Endothelial cell of umbilical vein (primary cell): Measurements from ENCODE around the gene PIGQ. TPM values are rescaled to one million over a fixed set of nuclear protein-coding genes. Genes with fewer than 3 reads are reported as not detected.

Experiments
- BruUV-seq: library from RNA; stranded (reverse); fragments of 400-500 nt; replicated peaks from 2 replicates; lab custom pipeline; 2021; lab: Mats Ljungman, UMichigan
- CTCF ChIA-PET: fragments of 300-600, 350-600 bp; sonication (Branson Sonifier 250); formaldehyde crosslinking; loops from one replicate; lab custom pipeline; 2021; ENCODE audit warnings: antibody characterized with exemption, inconsistent platforms; lab: Charles Lee
- POLR2A ChIA-PET: fragments of 300-600, 350-600 bp; sonication (Branson Sonifier 250); formaldehyde crosslinking; loops from one replicate; lab custom pipeline; 2021; ENCODE audit warnings: antibody characterized with exemption, inconsistent platforms; lab: Charles Lee
- DNase-seq: peaks from one replicate; pipeline ENCODE4 v3.0.0-alpha.2; 2011; ENCODE audit warnings: low read depth, low spot score
- FAIRE-seq: peaks from 2 replicates; lab custom pipeline; 2011; peaks lifted over from hg19 to GRCh38; lab: Jason Lieb, UNC
- H2AFZ ChIP-seq: 2 replicates; pipeline ENCODE4 v1.6.0; 2012; ENCODE audit warnings: low read depth, low read length, control low read depth, inconsistent platforms
- H3K27ac ChIP-seq: 2 replicates; pipeline ENCODE4 v1.5.1; 2011; ENCODE audit warnings: low read depth, mild to moderate bottlenecking, control low read depth, low read length, moderate library complexity; ENCODE audit not compliant: insufficient read depth
- H3K27me3 ChIP-seq, 2 experiments: 2 replicates each; pipeline versions ENCODE4 v1.6.0 to v1.6.1; 2011; ENCODE audit warnings: low read length in 2 of 2, mixed read lengths in 1 of 2; ENCODE audit not compliant: control insufficient read depth in 2 of 2, insufficient read depth in 2 of 2
- H3K36me3 ChIP-seq, 2 experiments: 2 replicates in 1 of 2; 3 replicates in 1 of 2; pipeline ENCODE4 v1.5.1; 2011; ENCODE audit warnings: low read length in 2 of 2, mild to moderate bottlenecking in 1 of 2, moderate library complexity in 1 of 2; ENCODE audit not compliant: control insufficient read depth in 2 of 2, insufficient read depth in 2 of 2; ENCODE audit errors: extremely low read depth in 1 of 2
- H3K4me1 ChIP-seq: 3 replicates; pipeline ENCODE4 v1.5.1; 2011; ENCODE audit warnings: mild to moderate bottlenecking, low read length; ENCODE audit not compliant: control insufficient read depth, insufficient read depth; ENCODE audit errors: extremely low read depth
- H3K4me2 ChIP-seq: 2 replicates; pipeline ENCODE4 v1.6.1; 2011; ENCODE audit warnings: low read length, control low read depth, mixed read lengths; ENCODE audit not compliant: insufficient read depth
- H3K4me3 ChIP-seq, 3 experiments: fragments of 200-600 bp in 1 of 3; sonication (generic), shearing (Covaris generic) in 1 of 3; replicated peaks in 1 of 3; 2 replicates each; pipeline ENCODE4 v1.5.1; 2011 to 2016; ENCODE audit warnings: control low read depth in 3 of 3, low read length in 3 of 3, mild to moderate bottlenecking in 2 of 3, inconsistent platforms in 1 of 3, low read depth in 1 of 3, moderate library complexity in 1 of 3; ENCODE audit not compliant: insufficient read depth in 1 of 3
- H3K79me2 ChIP-seq: 2 replicates; pipeline ENCODE4 v1.6.0; 2012; ENCODE audit warnings: low read length, inconsistent platforms; ENCODE audit not compliant: control insufficient read depth, insufficient read depth
- H3K9ac ChIP-seq: replicated peaks from 2 replicates; pipeline ENCODE3; 2011; ENCODE audit warnings: low read length, control low read depth; ENCODE audit not compliant: insufficient read depth; ENCODE audit errors: extremely low read depth
- H3K9me1 ChIP-seq: replicated peaks from 3 replicates; pipeline ENCODE4 v1.6.0; 2011; ENCODE audit warnings: mild to moderate bottlenecking, low read length; ENCODE audit not compliant: control insufficient read depth, insufficient read depth; ENCODE audit errors: extremely low read depth
- H3K9me3 ChIP-seq: replicated peaks from 2 replicates; pipeline ENCODE4 v1.5.1; 2012; ENCODE audit warnings: low read length, inconsistent platforms; ENCODE audit not compliant: control insufficient read depth, insufficient read depth
- H4K20me1 ChIP-seq: replicated peaks from 2 replicates; pipeline ENCODE3; 2011; ENCODE audit warnings: mild to moderate bottlenecking, low read length; ENCODE audit not compliant: control insufficient read depth, insufficient read depth; ENCODE audit errors: extremely low read depth
- POLR2A ChIP-seq: IDR thresholded peaks from 2 replicates; pipeline ENCODE4 v1.6.1; 2012; ENCODE audit warnings: low read depth, mild to moderate bottlenecking, control low read depth, low read length
- dilution Hi-C: fragments of 300-500 bp; cut with MboI; formaldehyde crosslinking; loops from one replicate; pipeline ENCODE4 v1.15.0; 2019; ENCODE audit warnings: low sequenced_read_pairs; ENCODE audit not compliant: extremely low pct_ligation_motif_present
- intact Hi-C: fragments of 100-400 bp; cut with micrococcal nuclease; formaldehyde crosslinking; loops from one replicate; pipeline ENCODE4 v1.10.0; 2022
- polyA plus RNA-seq, 4 experiments: library from polyadenylated mRNA; depleted of rRNA in 3 of 4; stranded (reverse) in 3 of 4; unstranded in 1 of 4; fragments of >200 nt; gene quantifications; 2 replicates each; pipeline versions ENCODE4 v1.2.1 to v1.2.3, GENCODE V29; 2011 to 2012; ENCODE audit warnings: missing spikeins in 1 of 4
- total RNA-seq: library from RNA; stranded (reverse); gene quantifications from 2 replicates; pipeline ENCODE4 v1.2.3, GENCODE V29; 2021
- TF ChIP-seq, protein P1 (sequence below), 2 donors: IDR thresholded peaks; 1 replicate in 1 of 2; 2 replicates in 1 of 2; pipeline ENCODE4 v1.5.1; 2011; ENCODE audit warnings: low read length in 2 of 2, mild to moderate bottlenecking in 2 of 2, moderate library complexity in 2 of 2, control low read depth in 1 of 2, inconsistent platforms in 1 of 2, low read depth in 1 of 2; ENCODE audit not compliant: insufficient read depth in 1 of 2; ENCODE audit errors: extremely low read depth in 1 of 2

The PIGQ gene
- total and polyA plus RNA-seq, 2 donors (not counting 3 experiments of a cell fraction or from before 2014, with no cell fraction given), result 66.9 to 67.7 TPM

DNA sequence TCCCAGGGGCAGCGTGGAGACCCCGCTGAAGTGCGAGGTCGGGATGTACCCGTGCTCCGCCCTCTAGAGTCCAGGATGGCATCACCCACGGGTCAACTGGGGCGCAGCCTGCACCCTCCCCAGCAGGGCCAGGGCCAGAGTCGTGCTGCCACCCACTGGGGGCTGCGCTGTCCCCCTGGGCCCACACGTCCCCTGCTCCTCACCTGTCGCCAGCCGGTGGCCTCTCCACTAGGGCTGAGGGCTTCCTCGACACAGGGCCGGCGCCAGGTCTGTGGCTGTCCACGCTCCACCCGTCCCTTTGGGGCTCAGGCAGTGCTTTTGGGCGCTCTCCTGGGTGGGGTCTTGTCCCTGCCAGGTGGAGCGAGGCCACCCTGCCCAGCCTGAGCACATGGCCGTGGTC, 21.2 kb upstream of the PIGQ start:
- Histone ChIP-seq H3K27me3 (no peaks in the 10 kb centered on the region), H2AFZ (no peak overlapping the region), H3K4me1 (no peaks in the 10 kb centered on the region), H4K20me1 (no peaks in the 10 kb centered on the region), H3K4me2 (no peak overlapping the region), H3K36me3 (peaks cover 0 to 14% of the 10 kb centered on the region in 2 experiments), H3K27ac (no peak overlapping the region), H3K9me3 (no peaks in the 10 kb centered on the region), H3K4me3 (no peak overlapping the region), H3K9ac (no peak overlapping the region), H3K79me2 (peaks cover 22% of the 10 kb centered on the region), H3K9me1 (no peaks in the 10 kb centered on the region)
- POLR2A ChIA-PET, result no interaction called here
- intact Hi-C loops (no loop called here), dilution Hi-C loops (no loop called here)
- FAIRE-seq, result no peak
- no TSS peak for BruUV-seq
- CTCF ChIA-PET, result no interaction called here
- no peak for DNase-seq
- TF ChIP-seq, protein P1, sequence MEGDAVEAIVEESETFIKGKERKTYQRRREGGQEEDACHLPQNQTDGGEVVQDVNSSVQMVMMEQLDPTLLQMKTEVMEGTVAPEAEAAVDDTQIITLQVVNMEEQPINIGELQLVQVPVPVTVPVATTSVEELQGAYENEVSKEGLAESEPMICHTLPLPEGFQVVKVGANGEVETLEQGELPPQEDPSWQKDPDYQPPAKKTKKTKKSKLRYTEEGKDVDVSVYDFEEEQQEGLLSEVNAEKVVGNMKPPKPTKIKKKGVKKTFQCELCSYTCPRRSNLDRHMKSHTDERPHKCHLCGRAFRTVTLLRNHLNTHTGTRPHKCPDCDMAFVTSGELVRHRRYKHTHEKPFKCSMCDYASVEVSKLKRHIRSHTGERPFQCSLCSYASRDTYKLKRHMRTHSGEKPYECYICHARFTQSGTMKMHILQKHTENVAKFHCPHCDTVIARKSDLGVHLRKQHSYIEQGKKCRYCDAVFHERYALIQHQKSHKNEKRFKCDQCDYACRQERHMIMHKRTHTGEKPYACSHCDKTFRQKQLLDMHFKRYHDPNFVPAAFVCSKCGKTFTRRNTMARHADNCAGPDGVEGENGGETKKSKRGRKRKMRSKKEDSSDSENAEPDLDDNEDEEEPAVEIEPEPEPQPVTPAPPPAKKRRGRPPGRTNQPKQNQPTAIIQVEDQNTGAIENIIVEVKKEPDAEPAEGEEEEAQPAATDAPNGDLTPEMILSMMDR (IDR thresholded peaks at IDR 0.05; ENCODE audit: extremely low read depth in 1 of 2, insufficient read depth in 1 of 2, low read depth in 1 of 2, low read length in 2 of 2), result no peak

DNA sequence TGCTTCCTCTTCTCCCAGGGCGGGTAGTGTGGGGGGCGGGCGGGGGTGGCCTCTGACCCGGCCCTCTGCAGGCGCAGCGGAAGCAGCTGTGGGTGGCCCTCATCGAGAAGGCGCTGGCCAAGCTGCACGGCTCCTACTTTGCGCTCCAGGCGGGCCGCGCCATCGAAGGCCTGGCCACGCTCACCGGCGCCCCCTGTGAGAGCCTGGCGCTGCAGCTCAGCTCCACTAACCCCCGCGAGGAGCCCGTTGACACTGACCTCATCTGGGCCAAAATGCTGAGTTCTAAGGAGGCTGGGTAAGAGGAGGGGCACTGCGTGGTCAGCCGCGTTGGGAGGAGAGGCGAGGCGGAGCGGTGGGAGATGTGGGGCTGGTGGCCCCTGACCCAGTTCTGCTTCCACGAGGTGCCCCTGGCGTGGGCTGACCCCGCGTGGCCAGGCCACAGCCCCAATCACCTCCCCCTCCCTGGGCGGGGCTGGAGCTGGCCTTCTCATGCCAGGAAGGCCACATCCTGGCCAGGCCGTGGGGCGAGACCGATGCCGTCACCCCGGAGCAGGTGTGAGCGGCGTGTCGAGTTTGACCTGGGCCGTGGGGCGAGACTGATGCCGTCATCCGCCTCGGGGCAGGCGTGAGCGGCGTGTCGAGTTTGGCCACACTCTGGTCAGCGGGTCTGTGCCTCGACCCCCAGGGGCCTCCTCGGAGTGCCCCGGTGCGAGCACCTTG, 20.1 kb upstream of the PIGQ start:
- Histone ChIP-seq H3K4me1 (peaks cover 6% of the 10 kb centered on the region), H3K9ac (no peak overlapping the region), H3K27ac (no peak overlapping the region), H3K27me3 (no peaks in the 10 kb centered on the region), H3K4me3 (no peak overlapping the region), H3K9me1 (no peaks in the 10 kb centered on the region), H3K36me3 (peaks cover 0 to 14% of the 10 kb centered on the region in 2 experiments), H3K9me3 (no peaks in the 10 kb centered on the region), H4K20me1 (no peaks in the 10 kb centered on the region), H3K79me2 (peaks cover 14% of the 10 kb centered on the region), H2AFZ (no peak overlapping the region), H3K4me2 (no peak overlapping the region)
- TF ChIP-seq POLR2A, result no peak
- TF ChIP-seq, protein P1 (IDR thresholded peaks at IDR 0.05; ENCODE audit: extremely low read depth in 1 of 2, insufficient read depth in 1 of 2, low read depth in 1 of 2, low read length in 2 of 2), result peak in 1 of 2 donors; percentile 3
- DNase-seq (no peak), FAIRE-seq (no peak)
- dilution Hi-C loops, result no loop called here
- no TSS peak for BruUV-seq
- ChIA-PET CTCF (no interaction called here), POLR2A (no interaction called here)
- intact Hi-C loops, result no loop called here
